ENCODE results near the gene STK10. TPM values are rescaled to one million over a fixed set of nuclear protein-coding genes. Genes with fewer than 3 reads are reported as not detected.

The STK10 gene
- total RNA-seq, 2 donors from 2014 or later, result 16.1 to 23.2 TPM

- no peak for TF ChIP-seq CTCF (IDR thresholded peaks at IDR 0.05)
- Histone ChIP-seq H3K9ac (ENCODE audit: low read depth in 2 of 2, low read length in 2 of 2) (no peak overlapping the region), H3K9me3 (no peaks in the 10 kb centered on the region), H3K4me3 (no peak overlapping the region), H3K36me3 (no peaks in the 10 kb centered on the region), H3K27me3 (no peaks in the 10 kb centered on the region), H3K4me1 (peaks cover 2% of the 10 kb centered on the region), H3K27ac (no peak overlapping the region)
- DNase-seq, result no peak
- intact Hi-C loops (cut with DNase I), result no loop called here
Observed at GRCh38 chr5:172101547-172102217, 86.3 kb downstream of the STK10 start.

- H3K9me3 ChIP-seq, result no peaks in the 10 kb centered on the region
- no peak for TF ChIP-seq CTCF (IDR thresholded peaks at IDR 0.05)
- H3K36me3 ChIP-seq, result no peaks in the 10 kb centered on the region
- no peak overlapping the region for H3K4me3 ChIP-seq
- DNase-seq, result no peak
- H3K9ac ChIP-seq (ENCODE audit: low read depth in 2 of 2, low read length in 2 of 2), result no peak overlapping the region
- no peak overlapping the region for H3K27ac ChIP-seq
- H3K27me3 ChIP-seq, result no peaks in the 10 kb centered on the region
- intact Hi-C loops (cut with DNase I), result no loop called here
- H3K4me1 ChIP-seq, result no peaks in the 10 kb centered on the region
Observed at GRCh38 chr5:172098883-172099282, 89.1 kb downstream of the STK10 start.

- intact Hi-C loops (cut with DNase I), result no loop called here
- no peak for TF ChIP-seq CTCF (IDR thresholded peaks at IDR 0.05)
- Histone ChIP-seq H3K27me3 (no peaks in the 10 kb centered on the region), H3K9ac (ENCODE audit: low read depth in 2 of 2, low read length in 2 of 2) (no peak overlapping the region), H3K4me1 (no peaks in the 10 kb centered on the region), H3K27ac (no peak overlapping the region), H3K4me3 (no peak overlapping the region), H3K36me3 (no peaks in the 10 kb centered on the region), H3K9me3 (no peaks in the 10 kb centered on the region)
- DNase-seq, result no peak
Observed at GRCh38 chr5:172098046-172098445, 90.0 kb downstream of the STK10 start.

GRCh38 chr5:172097356-172097755 is 90.7 kb downstream of the STK10 start:
- no peaks in the 10 kb centered on the region for H3K4me1 ChIP-seq
- H3K27me3 ChIP-seq, result no peaks in the 10 kb centered on the region
- H3K9me3 ChIP-seq, result no peaks in the 10 kb centered on the region
- no peak for TF ChIP-seq CTCF (IDR thresholded peaks at IDR 0.05)
- no peaks in the 10 kb centered on the region for H3K36me3 ChIP-seq
- DNase-seq, result no peak
- intact Hi-C loops (cut with DNase I), result no loop called here
- no peak overlapping the region for H3K4me3 ChIP-seq
- H3K9ac ChIP-seq (ENCODE audit: low read depth in 2 of 2, low read length in 2 of 2), result no peak overlapping the region
- no peak overlapping the region for H3K27ac ChIP-seq

- H3K36me3 ChIP-seq, result no peaks in the 10 kb centered on the region
- H3K27ac ChIP-seq, result no peak overlapping the region
- TF ChIP-seq CTCF (IDR thresholded peaks at IDR 0.05), result no peak
- no peaks in the 10 kb centered on the region for H3K27me3 ChIP-seq
- no peak for DNase-seq
- H3K4me1 ChIP-seq, result no peaks in the 10 kb centered on the region
- H3K4me3 ChIP-seq, result no peak overlapping the region
- intact Hi-C loops (cut with DNase I), result no loop called here
- H3K9me3 ChIP-seq, result no peaks in the 10 kb centered on the region
- no peak overlapping the region for H3K9ac ChIP-seq (ENCODE audit: low read depth in 2 of 2, low read length in 2 of 2)
Observed at GRCh38 chr5:172096207-172096940, 91.7 kb downstream of the STK10 start.

Data from colonic mucosa (tissue), 4 donors.